ENCODE results near the gene E2F4.
A peak's percentile ranks its signal among the peaks of the same experiment; 100 is the strongest.

GRCh38 chr16:67226804-67227566 lies 35.0 kb downstream of the E2F4 start, which contains the start of gene TMEM208:
- TF ChIP-seq CTCF (IDR thresholded peaks at IDR 0.05) (peak in 2 of 3 experiments; percentile 13 to 28), POLR2A (IDR thresholded peaks at IDR 0.05) (peak; percentile 4)

Measured in testis (tissue), 2 donors.